SK-N-SH treated with all-trans-retinoic acid at 6 μM for 48 hours (cell line): ENCODE results near the gene RASD1.

Source experiments
- ARNTL ChIP-seq: fragments of 450-650 bp; formaldehyde crosslinking; IDR thresholded peaks from 2 replicates; pipeline ENCODE4 v1.5.0; 2020; ENCODE audit warnings: low read depth, mild to moderate bottlenecking, moderate library complexity, borderline replicate concordance
- BACH2 ChIP-seq: fragments of 250-450 bp; sonication (Bioruptor Pico); IDR thresholded peaks from 2 replicates; pipeline ENCODE4 v1.9.0; 2021; ENCODE audit warnings: mild to moderate bottlenecking, borderline replicate concordance
- CREB5 ChIP-seq: fragments of 250-450 bp; sonication (Bioruptor Pico); IDR thresholded peaks from 2 replicates; pipeline ENCODE4 v1.5.1; 2020; ENCODE audit warnings: low read depth, mild to moderate bottlenecking, moderate library complexity
- PPARA ChIP-seq: fragments of 250-450 bp; sonication (Bioruptor Pico); IDR thresholded peaks from 2 replicates; pipeline ENCODE4 v1.5.0; 2020; ENCODE audit warnings: mild to moderate bottlenecking, borderline replicate concordance
- RARB ChIP-seq: fragments of 250-450 bp; sonication (Bioruptor Pico); IDR thresholded peaks from 2 replicates; pipeline ENCODE4 v1.8.0; 2021; ENCODE audit warnings: mild to moderate bottlenecking, moderate library complexity
- TSHZ2 ChIP-seq: fragments of 250-450 bp; sonication (Bioruptor Pico); IDR thresholded peaks from 2 replicates; pipeline ENCODE4 v1.5.0; 2020; ENCODE audit warnings: mild to moderate bottlenecking, moderate library complexity
- ZFP3 ChIP-seq: fragments of 250-450 bp; sonication (Bioruptor Pico); IDR thresholded peaks from 2 replicates; pipeline ENCODE4 v1.5.0; 2020; ENCODE audit warnings: mild to moderate bottlenecking, moderate library complexity
- ZFP30 ChIP-seq: fragments of 450-650 bp; formaldehyde crosslinking; IDR thresholded peaks from 2 replicates; pipeline ENCODE4 v1.5.0; 2022; ENCODE audit warnings: mild to moderate bottlenecking, moderate library complexity
- TF ChIP-seq, protein P1 (sequence below): fragments of 250-450 bp; sonication (Bioruptor Pico); IDR thresholded peaks from 2 replicates; pipeline ENCODE4 v1.8.0; 2021; ENCODE audit warnings: low read depth, mild to moderate bottlenecking, moderate library complexity, borderline replicate concordance
- TF ChIP-seq, protein P2 (sequence below): fragments of 250-450 bp; sonication (Bioruptor Pico); IDR thresholded peaks from 2 replicates; pipeline ENCODE4 v1.5.1; 2021; ENCODE audit warnings: mild to moderate bottlenecking, moderate library complexity

DNA sequence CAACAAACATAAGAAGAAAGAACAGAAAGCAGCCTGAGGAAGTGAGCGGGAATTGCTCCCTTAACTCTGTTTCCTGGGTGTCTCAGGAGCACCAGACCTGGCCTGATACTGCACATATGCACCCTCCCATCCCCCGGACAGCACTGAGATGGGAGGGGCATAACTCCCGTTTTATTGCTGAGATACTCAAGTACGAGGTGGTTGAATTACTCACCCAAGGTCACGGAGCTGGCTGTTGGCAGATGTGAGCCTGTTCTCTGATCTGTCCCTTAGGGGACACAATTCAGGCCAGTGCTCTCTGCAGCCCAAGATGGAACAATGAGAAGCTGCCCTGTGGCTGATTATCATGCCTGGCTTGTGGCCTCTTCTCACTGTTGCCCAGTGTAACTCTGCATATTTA lies 28.5 kb downstream of the RASD1 start:
- TF ChIP-seq BACH2 (CRISPR knock-in tag): no peak
- no peak for TF ChIP-seq CREB5 (CRISPR knock-in tag)
- TF ChIP-seq, protein P1, sequence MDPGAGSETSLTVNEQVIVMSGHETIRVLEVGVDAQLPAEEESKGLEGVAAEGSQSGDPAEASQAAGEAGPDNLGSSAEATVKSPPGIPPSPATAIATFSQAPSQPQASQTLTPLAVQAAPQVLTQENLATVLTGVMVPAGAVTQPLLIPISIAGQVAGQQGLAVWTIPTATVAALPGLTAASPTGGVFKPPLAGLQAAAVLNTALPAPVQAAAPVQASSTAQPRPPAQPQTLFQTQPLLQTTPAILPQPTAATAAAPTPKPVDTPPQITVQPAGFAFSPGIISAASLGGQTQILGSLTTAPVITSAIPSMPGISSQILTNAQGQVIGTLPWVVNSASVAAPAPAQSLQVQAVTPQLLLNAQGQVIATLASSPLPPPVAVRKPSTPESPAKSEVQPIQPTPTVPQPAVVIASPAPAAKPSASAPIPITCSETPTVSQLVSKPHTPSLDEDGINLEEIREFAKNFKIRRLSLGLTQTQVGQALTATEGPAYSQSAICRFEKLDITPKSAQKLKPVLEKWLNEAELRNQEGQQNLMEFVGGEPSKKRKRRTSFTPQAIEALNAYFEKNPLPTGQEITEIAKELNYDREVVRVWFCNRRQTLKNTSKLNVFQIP (CRISPR knock-in tag): no peak
- no peak for TF ChIP-seq RARB
- no peak for TF ChIP-seq ZFP30 (CRISPR knock-in tag)
- TF ChIP-seq ARNTL: no peak
- no peak for TF ChIP-seq TSHZ2 (CRISPR knock-in tag)
- TF ChIP-seq ZFP3 (CRISPR knock-in tag): no peak
- TF ChIP-seq PPARA (CRISPR knock-in tag): no peak
- TF ChIP-seq, protein P2, sequence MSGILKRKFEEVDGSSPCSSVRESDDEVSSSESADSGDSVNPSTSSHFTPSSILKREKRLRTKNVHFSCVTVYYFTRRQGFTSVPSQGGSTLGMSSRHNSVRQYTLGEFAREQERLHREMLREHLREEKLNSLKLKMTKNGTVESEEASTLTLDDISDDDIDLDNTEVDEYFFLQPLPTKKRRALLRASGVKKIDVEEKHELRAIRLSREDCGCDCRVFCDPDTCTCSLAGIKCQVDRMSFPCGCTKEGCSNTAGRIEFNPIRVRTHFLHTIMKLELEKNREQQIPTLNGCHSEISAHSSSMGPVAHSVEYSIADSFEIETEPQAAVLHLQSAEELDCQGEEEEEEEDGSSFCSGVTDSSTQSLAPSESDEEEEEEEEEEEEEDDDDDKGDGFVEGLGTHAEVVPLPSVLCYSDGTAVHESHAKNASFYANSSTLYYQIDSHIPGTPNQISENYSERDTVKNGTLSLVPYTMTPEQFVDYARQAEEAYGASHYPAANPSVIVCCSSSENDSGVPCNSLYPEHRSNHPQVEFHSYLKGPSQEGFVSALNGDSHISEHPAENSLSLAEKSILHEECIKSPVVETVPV (CRISPR knock-in tag): no peak
